Measurements from ENCODE around the gene GOLGA2. TPM values are rescaled to one million over a fixed set of nuclear protein-coding genes. Genes with fewer than 3 reads are reported as not detected.

Gene GOLGA2
- total and polyA plus RNA-seq, 2 of the 13 experiments (the other 11 are each of a cell fraction or from before 2014, with no cell fraction given), result 45.3 to 45.8 TPM

DNA sequence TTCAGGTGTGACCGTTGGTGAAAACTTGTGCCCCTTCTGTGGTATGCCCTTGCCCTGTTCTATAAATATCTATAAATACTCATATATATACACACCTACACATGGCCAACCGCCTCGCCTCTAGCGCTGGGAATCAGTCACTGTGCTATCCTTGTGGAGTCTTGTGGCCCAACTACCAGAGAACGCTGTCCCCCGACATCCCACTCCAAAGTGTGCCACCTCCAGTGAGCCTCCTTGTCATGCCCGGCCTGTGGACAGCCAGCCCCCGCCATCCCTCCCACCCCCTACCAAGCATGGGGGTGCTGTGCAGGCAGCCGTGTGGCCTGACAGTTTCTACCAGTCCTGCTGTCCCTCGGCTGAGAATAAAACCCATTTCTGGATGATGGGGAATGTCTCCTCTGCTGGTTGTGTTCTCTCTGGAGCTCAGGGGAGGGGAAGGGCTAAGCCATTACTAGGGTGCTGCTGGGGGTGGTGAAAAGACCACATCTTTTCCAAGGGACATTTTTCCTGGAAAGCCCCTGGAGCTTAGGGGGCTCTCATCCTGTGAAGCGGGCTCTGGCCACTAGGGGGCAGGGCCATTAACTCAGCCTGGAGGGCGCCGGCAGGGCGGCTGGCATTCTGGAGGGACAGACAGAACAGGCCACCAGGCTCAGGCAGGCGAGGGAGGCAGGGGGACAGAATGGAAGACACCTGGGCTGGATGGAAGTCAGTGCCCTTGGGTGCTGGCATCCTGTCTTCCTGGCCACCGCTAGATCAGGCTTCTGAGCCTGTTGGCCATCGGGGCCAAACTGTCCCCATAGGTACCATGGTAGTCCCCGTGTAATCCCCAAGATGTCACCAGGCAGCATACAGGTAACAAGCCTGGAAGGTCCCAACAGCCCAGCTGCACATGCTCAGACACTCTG, 20.7 kb downstream of the GOLGA2 start (continued):
- TF ChIP-seq, protein P1, sequence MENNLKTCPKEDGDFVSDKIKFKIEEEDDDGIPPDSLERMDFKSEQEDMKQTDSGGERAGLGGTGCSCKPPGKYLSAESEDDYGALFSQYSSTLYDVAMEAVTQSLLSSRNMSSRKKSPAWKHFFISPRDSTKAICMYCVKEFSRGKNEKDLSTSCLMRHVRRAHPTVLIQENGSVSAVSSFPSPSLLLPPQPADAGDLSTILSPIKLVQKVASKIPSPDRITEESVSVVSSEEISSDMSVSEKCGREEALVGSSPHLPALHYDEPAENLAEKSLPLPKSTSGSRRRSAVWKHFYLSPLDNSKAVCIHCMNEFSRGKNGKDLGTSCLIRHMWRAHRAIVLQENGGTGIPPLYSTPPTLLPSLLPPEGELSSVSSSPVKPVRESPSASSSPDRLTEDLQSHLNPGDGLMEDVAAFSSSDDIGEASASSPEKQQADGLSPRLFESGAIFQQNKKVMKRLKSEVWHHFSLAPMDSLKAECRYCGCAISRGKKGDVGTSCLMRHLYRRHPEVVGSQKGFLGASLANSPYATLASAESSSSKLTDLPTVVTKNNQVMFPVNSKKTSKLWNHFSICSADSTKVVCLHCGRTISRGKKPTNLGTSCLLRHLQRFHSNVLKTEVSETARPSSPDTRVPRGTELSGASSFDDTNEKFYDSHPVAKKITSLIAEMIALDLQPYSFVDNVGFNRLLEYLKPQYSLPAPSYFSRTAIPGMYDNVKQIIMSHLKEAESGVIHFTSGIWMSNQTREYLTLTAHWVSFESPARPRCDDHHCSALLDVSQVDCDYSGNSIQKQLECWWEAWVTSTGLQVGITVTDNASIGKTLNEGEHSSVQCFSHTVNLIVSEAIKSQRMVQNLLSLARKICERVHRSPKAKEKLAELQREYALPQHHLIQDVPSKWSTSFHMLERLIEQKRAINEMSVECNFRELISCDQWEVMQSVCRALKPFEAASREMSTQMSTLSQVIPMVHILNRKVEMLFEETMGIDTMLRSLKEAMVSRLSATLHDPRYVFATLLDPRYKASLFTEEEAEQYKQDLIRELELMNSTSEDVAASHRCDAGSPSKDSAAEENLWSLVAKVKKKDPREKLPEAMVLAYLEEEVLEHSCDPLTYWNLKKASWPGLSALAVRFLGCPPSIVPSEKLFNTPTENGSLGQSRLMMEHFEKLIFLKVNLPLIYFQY (CRISPR knock-in tag; IDR thresholded peaks at IDR 0.05; ENCODE audit: borderline replicate concordance), result no peak
- TF ChIP-seq, protein P2, sequence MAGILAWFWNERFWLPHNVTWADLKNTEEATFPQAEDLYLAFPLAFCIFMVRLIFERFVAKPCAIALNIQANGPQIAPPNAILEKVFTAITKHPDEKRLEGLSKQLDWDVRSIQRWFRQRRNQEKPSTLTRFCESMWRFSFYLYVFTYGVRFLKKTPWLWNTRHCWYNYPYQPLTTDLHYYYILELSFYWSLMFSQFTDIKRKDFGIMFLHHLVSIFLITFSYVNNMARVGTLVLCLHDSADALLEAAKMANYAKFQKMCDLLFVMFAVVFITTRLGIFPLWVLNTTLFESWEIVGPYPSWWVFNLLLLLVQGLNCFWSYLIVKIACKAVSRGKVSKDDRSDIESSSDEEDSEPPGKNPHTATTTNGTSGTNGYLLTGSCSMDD (CRISPR knock-in tag; IDR thresholded peaks at IDR 0.05), result no peak
- TF ChIP-seq, protein P3, sequence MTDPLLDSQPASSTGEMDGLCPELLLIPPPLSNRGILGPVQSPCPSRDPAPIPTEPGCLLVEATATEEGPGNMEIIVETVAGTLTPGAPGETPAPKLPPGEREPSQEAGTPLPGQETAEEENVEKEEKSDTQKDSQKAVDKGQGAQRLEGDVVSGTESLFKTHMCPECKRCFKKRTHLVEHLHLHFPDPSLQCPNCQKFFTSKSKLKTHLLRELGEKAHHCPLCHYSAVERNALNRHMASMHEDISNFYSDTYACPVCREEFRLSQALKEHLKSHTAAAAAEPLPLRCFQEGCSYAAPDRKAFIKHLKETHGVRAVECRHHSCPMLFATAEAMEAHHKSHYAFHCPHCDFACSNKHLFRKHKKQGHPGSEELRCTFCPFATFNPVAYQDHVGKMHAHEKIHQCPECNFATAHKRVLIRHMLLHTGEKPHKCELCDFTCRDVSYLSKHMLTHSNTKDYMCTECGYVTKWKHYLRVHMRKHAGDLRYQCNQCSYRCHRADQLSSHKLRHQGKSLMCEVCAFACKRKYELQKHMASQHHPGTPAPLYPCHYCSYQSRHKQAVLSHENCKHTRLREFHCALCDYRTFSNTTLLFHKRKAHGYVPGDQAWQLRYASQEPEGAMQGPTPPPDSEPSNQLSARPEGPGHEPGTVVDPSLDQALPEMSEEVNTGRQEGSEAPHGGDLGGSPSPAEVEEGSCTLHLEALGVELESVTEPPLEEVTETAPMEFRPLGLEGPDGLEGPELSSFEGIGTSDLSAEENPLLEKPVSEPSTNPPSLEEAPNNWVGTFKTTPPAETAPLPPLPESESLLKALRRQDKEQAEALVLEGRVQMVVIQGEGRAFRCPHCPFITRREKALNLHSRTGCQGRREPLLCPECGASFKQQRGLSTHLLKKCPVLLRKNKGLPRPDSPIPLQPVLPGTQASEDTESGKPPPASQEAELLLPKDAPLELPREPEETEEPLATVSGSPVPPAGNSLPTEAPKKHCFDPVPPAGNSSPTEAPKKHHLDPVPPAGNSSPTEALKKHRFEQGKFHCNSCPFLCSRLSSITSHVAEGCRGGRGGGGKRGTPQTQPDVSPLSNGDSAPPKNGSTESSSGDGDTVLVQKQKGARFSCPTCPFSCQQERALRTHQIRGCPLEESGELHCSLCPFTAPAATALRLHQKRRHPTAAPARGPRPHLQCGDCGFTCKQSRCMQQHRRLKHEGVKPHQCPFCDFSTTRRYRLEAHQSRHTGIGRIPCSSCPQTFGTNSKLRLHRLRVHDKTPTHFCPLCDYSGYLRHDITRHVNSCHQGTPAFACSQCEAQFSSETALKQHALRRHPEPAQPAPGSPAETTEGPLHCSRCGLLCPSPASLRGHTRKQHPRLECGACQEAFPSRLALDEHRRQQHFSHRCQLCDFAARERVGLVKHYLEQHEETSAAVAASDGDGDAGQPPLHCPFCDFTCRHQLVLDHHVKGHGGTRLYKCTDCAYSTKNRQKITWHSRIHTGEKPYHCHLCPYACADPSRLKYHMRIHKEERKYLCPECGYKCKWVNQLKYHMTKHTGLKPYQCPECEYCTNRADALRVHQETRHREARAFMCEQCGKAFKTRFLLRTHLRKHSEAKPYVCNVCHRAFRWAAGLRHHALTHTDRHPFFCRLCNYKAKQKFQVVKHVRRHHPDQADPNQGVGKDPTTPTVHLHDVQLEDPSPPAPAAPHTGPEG (CRISPR knock-in tag; IDR thresholded peaks at IDR 0.05), result no peak
- TF ChIP-seq, protein P4, sequence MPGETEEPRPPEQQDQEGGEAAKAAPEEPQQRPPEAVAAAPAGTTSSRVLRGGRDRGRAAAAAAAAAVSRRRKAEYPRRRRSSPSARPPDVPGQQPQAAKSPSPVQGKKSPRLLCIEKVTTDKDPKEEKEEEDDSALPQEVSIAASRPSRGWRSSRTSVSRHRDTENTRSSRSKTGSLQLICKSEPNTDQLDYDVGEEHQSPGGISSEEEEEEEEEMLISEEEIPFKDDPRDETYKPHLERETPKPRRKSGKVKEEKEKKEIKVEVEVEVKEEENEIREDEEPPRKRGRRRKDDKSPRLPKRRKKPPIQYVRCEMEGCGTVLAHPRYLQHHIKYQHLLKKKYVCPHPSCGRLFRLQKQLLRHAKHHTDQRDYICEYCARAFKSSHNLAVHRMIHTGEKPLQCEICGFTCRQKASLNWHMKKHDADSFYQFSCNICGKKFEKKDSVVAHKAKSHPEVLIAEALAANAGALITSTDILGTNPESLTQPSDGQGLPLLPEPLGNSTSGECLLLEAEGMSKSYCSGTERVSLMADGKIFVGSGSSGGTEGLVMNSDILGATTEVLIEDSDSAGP (CRISPR knock-in tag; IDR thresholded peaks at IDR 0.05; ENCODE audit: borderline replicate concordance), result no peak
- no peak for TF ChIP-seq ZNF709 (CRISPR knock-in tag; IDR thresholded peaks at IDR 0.05)
- TF ChIP-seq KDM2A (CRISPR knock-in tag; IDR thresholded peaks at IDR 0.05; ENCODE audit: borderline replicate concordance, low read depth), result peak; percentile 71
- TF ChIP-seq BRCA1 (CRISPR knock-in tag; IDR thresholded peaks at IDR 0.05), result no peak
- TF ChIP-seq TBL1XR1 (IDR thresholded peaks at IDR 0.05; ENCODE audit: borderline replicate concordance, low read length, partially characterized antibody), result no peak
- no peak for TF ChIP-seq HCFC1 (IDR thresholded peaks at IDR 0.05; ENCODE audit: low read depth, low read length)
- TF ChIP-seq EP300 (IDR thresholded peaks at IDR 0.05; ENCODE audit: low read depth in 2 of 2, low read length in 2 of 2), result no peak
- TF ChIP-seq EP300 (CRISPR knock-in tag; IDR thresholded peaks at IDR 0.05; ENCODE audit: borderline replicate concordance), result no peak
- no peak for TF ChIP-seq BRD4 (CRISPR knock-in tag; IDR thresholded peaks at IDR 0.05)
- no peak for TF ChIP-seq GLI4 (CRISPR knock-in tag; IDR thresholded peaks at IDR 0.05; ENCODE audit: borderline replicate concordance)
- no peak for TF ChIP-seq RXRA (CRISPR knock-in tag; IDR thresholded peaks at IDR 0.05)
- TF ChIP-seq ESRRA (CRISPR knock-in tag; IDR thresholded peaks at IDR 0.05; ENCODE audit: low read depth), result no peak
- TF ChIP-seq ATF7 (IDR thresholded peaks at IDR 0.05), result no peak
- TF ChIP-seq ATF7 (CRISPR knock-in tag; IDR thresholded peaks at IDR 0.05), result no peak

Data from HepG2 (cell line).